Naive B cell (primary cell): ENCODE measurements around the gene TTLL9. TPM values are rescaled to one million over a fixed set of nuclear protein-coding genes. Genes with fewer than 3 reads are reported as not detected.

ENCODE experiments used
- ATAC-seq, 2 donors: fragments of 150-1000 bp; cut with Tn5 transposase; 2 replicates each; pipeline ENCODE4 v1.10.0; 2021; ENCODE audit warnings: low read depth in 2 of 2, mild to moderate bottlenecking in 2 of 2, moderate library complexity in 2 of 2
- DNase-seq: peaks from one replicate; pipeline ENCODE4 v3.0.0; 2022
- H3K27ac Mint-ChIP-seq, 6 donors: one replicate each; pipeline ENCODE4 v1.8.0; 2020 to 2022; ENCODE audit warnings: mild to moderate bottlenecking in 6 of 6, mixed read lengths in 6 of 6, moderate library complexity in 5 of 6, inconsistent platforms in 2 of 6
- H3K27me3 Mint-ChIP-seq, 3 donors: one replicate each; pipeline ENCODE4 v1.8.0; 2021 to 2022; ENCODE audit warnings: mixed read lengths in 3 of 3, mild to moderate bottlenecking in 1 of 3
- H3K36me3 Mint-ChIP-seq, 2 donors: one replicate each; pipeline ENCODE4 v1.8.0; 2020 to 2022; ENCODE audit warnings: mixed read lengths in 2 of 2, inconsistent platforms in 1 of 2, mild to moderate bottlenecking in 1 of 2
- H3K4me1 Mint-ChIP-seq, 3 donors: one replicate each; pipeline ENCODE4 v1.8.0; 2020 to 2022; ENCODE audit warnings: mixed read lengths in 3 of 3, inconsistent platforms in 1 of 3, mild to moderate bottlenecking in 1 of 3, moderate library complexity in 1 of 3
- H3K4me3 Mint-ChIP-seq, 8 donors: one replicate each; pipeline ENCODE4 v1.8.0; 2020 to 2022; ENCODE audit warnings: mild to moderate bottlenecking in 8 of 8, mixed read lengths in 8 of 8, moderate library complexity in 8 of 8, inconsistent platforms in 2 of 8
- H3K9me3 Mint-ChIP-seq, 7 donors: one replicate each; pipeline ENCODE4 v1.8.0; 2020 to 2022; ENCODE audit warnings: mixed read lengths in 7 of 7, mild to moderate bottlenecking in 5 of 7, inconsistent platforms in 2 of 7, moderate library complexity in 1 of 7
- polyA plus RNA-seq, 6 donors: library from polyadenylated mRNA; unstranded; fragments of 300-500 nt; fragmentation: Illumina TruSeq; gene quantifications; one replicate each; pipeline ENCODE4 v1.2.3, GENCODE V29; 2021; ENCODE audit warnings: low read depth in 6 of 6

Gene TTLL9
- polyA plus RNA-seq, 6 donors from 2014 or later: 0.09 to 0.43 (median 0.21) TPM; not detected in 3

DNA sequence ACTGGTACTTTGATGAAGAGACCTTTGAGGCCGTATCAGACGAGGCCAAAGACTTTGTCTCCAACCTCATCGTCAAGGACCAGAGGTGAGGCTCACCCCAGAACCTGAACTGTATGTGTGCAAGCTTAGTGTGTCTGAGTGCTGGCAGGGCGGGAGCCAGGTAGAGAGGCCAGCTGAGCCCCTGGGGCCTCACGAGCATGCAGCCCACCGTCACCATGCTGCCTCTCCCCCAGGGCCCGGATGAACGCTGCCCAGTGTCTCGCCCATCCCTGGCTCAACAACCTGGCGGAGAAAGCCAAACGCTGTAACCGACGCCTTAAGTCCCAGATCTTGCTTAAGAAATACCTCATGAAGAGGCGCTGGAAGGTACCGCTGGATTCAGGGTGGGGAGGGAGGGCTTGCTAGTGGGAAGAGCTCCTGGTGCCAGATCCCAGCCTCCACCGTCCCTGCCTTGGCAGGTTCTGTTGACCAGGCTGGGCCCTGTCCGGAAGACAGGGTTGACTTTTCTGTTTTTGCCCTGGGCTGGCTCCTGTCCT lies 38.6 kb upstream of the TTLL9 start:
- H3K4me1 Mint-ChIP-seq: peaks cover 0 to 7% (median 6%) of the 10 kb centered on the region in 3 donors
- no peaks in the 10 kb centered on the region for H3K9me3 Mint-ChIP-seq
- ATAC-seq: no peak
- no peaks in the 10 kb centered on the region for H3K27me3 Mint-ChIP-seq
- H3K27ac Mint-ChIP-seq: no peak overlapping the region
- H3K4me3 Mint-ChIP-seq: no peak overlapping the region
- H3K36me3 Mint-ChIP-seq: no peaks in the 10 kb centered on the region
- no peak for DNase-seq

DNA sequence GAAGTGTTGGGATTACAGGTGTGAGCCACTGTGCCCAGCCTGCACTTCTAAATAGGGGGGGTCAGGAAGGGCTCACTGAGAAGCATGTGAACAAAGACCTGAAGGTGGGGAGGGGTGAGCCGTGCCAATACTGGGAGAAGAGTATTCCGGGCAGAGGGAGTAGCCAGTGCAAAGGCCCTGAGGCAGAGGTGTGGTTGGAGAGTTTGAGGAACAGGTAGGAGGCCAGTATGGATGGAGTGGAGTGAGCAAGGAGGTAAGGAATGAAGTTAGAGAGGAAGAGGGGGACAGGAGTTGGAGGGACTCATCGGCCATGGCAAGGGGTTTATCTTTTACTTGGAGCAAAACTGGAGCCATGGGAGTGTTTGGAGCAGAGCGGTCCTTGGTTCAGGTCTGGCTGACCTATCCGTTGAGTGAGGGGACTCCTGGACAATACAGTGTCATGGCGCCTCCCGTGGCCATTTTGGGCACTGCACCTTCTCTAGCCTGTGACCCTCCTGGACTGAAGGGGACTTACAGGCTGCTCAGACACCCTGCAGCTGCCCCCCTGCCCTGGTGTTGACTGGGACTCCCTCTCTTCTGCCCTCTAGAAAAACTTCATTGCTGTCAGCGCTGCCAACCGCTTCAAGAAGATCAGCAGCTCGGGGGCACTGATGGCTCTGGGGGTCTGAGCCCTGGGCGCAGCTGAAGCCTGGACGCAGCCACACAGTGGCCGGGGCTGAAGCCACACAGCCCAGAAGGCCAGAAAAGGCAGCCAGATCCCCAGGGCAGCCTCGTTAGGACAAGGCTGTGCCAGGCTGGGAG lies 37.1 kb upstream of the TTLL9 start:
- Mint-ChIP-seq H3K27ac (no peak overlapping the region), H3K9me3 (no peaks in the 10 kb centered on the region), H3K4me1 (peaks cover 0 to 7% (median 6%) of the 10 kb centered on the region in 3 donors), H3K36me3 (no peaks in the 10 kb centered on the region), H3K27me3 (no peaks in the 10 kb centered on the region), H3K4me3 (no peak overlapping the region)
- peak; percentile 32 for DNase-seq
- peak; percentile 27 to 49 for ATAC-seq

DNA sequence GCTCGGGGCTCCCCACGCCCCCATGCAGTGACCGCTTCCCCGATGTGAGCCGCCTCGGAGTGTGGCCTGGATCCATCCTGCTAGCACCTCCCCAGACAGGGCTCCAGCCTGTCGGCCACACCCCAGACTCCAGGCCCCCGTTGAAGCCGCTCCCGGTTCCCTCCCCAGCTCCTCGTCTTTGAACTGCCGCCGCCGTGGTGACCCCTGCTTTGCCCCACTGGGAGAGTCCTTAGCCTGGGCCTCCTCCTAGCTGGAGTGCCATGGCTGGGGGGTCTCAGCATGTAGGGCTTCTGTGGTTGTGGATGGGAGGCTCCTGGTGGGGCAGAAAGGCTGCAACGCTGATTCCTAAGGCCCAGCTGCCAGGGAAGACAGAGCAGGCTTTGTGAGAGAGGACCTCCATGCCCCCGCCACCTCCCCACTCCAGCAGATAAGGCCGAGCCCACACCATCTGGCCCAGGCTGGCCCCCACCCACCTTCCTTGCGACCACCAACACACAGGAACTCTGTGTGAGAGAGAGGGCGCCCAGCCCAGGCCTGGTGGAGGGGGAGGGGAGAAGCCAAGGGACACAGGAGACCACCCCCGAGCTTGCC lies 36.4 kb upstream of the TTLL9 start:
- Mint-ChIP-seq H3K36me3 (no peaks in the 10 kb centered on the region), H3K4me3 (no peak overlapping the region), H3K27me3 (no peaks in the 10 kb centered on the region), H3K4me1 (peaks cover 0 to 7% (median 6%) of the 10 kb centered on the region in 3 donors), H3K9me3 (no peaks in the 10 kb centered on the region), H3K27ac (no peak overlapping the region)
- DNase-seq (no peak), ATAC-seq (no peak)

DNA sequence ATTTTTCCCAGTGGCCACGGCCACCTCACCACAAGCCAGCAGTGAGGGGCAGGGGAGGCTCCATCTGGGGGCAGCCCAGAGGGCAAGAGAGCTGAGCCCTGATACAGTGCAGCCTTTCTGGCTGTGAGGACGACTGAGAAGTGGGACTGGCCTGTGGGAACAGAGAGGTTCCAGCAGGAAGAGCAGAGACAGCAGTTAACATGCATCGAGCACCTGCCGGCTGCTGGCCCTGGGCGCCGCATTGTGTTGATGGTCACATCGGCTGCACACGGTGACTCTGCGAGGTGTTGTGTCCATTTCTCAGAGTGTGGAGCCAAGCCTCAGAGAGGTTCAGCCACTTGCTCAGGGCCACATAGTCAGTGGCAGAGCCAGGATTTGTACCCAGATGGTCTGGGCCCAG lies 34.9 kb upstream of the TTLL9 start:
- Mint-ChIP-seq H3K27me3 (no peaks in the 10 kb centered on the region), H3K36me3 (no peaks in the 10 kb centered on the region), H3K4me1 (peaks cover 0 to 7% (median 6%) of the 10 kb centered on the region in 3 donors), H3K9me3 (no peaks in the 10 kb centered on the region), H3K27ac (no peak overlapping the region), H3K4me3 (no peak overlapping the region)
- ATAC-seq (no peak), DNase-seq (no peak)

DNA sequence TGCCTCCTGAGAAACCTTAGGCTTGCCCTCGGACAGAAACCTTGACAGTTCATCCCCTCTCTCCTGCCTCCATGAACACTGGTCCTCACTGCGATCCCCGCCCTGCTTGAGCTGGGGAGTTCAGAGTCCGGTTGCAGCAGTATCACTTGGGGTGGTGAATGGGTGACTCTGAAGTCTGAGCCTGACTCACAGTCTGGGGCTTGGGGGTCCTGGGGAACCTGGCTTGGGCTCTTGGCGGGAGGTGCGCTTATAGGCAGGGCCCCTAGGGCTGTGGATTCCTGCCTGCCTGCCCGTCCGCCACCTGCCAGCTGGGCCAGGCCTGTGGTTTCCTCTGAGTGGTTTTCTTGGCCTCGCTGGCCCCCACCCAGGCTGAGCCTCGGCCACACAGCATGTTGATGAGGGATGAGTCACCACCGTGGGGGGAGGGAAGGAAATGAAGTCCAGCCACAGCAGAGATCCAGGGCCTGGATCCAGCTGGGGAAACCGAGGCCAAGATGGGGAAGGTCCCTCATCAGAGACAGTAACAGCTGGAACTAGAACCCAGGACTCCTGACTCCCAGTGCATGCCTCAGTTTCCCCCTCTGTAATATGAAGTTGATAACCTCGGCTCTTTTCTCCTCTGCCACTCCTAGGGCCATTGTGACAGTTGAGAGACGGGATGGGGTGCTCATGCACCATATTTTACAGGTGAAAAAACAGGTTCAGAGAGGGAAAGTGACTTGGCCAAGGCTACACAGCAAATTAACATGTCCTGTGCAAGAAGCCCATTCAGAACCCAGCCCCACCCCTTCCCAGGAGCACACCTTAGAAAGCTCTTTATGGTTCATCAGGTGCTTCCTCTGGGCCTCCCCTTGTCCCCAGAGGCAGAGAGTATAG lies 34.2 kb upstream of the TTLL9 start:
- Mint-ChIP-seq H3K27ac (peak overlapping the region in 1 of 6 donors; percentile 12), H3K4me3 (no peak overlapping the region), H3K4me1 (peaks cover 0 to 7% (median 6%) of the 10 kb centered on the region in 3 donors), H3K27me3 (no peaks in the 10 kb centered on the region), H3K36me3 (no peaks in the 10 kb centered on the region), H3K9me3 (no peaks in the 10 kb centered on the region)
- ATAC-seq (peak in 1 of 2 donors; percentile 30), DNase-seq (no peak)

DNA sequence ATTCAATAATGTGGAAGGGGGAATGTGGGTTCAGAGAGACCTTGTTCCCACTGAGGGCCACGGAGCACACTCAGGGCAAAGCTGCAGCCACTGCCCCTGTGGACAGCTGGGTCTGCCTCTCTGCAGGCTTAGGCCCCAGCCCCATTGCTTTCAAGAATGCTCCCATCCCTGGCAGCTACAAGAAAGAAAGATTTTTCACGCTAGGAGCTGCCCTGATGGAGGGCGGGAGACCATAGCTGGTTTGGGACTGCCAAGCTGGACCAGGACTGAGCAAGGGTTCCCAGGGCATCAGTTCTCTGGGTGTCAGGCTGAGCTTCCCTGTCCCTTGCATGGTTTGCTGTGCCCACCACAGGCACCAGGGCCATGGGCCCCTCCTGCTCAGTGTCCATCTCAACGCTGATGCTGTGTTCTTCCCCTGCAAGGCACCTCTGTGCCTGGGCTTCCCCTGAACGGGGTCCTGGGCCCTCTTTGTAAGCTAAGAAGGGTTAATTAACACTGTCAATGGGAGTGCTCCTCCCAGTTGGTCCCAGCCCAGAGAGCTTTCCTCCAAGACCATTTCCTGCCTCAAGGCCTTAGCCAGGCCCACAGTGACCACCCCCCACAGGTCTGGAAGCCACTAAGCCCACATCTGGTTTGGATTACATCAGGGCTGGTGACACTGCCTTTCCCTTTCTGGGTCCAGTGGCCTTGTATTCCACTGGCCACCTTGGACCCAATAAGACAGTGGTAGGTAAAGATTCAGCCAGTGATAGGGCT lies 33.4 kb upstream of the TTLL9 start:
- no peak for ATAC-seq
- Mint-ChIP-seq H3K9me3 (no peaks in the 10 kb centered on the region), H3K27ac (no peak overlapping the region), H3K4me3 (no peak overlapping the region), H3K27me3 (no peaks in the 10 kb centered on the region), H3K36me3 (no peaks in the 10 kb centered on the region), H3K4me1 (peaks cover 0 to 10% (median 6%) of the 10 kb centered on the region in 3 donors)
- no peak for DNase-seq

DNA sequence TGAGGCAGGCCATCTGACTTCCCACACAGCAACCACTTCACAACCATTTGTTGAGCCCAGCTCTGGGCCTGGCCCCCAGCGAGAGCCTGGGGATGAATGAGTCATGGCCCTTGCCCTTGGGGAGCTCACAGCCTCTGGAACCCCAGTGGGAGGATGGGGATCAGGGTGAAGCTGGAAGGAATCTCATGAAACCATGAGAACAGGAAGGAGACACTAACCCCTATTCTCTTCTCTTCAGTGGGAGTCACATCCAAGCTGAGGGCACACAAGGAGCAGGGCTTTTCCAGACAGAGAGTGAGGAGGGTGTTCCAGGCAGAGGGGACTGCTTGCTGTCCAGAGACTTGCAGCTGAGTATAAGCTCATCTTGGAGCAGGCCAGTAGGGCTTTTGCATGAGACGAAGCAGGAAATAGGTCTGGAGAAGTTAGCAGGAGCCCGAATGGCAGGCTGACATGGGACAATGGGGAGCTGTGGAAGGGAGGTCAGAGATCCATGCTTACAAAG lies 32.5 kb upstream of the TTLL9 start:
- no peaks in the 10 kb centered on the region for H3K9me3 Mint-ChIP-seq
- peaks cover 3 to 11% (median 10%) of the 10 kb centered on the region in 3 donors for H3K4me1 Mint-ChIP-seq
- no peaks in the 10 kb centered on the region for H3K36me3 Mint-ChIP-seq
- no peaks in the 10 kb centered on the region for H3K27me3 Mint-ChIP-seq
- no peak overlapping the region for H3K27ac Mint-ChIP-seq
- no peak for ATAC-seq
- no peak overlapping the region for H3K4me3 Mint-ChIP-seq
- no peak for DNase-seq

DNA sequence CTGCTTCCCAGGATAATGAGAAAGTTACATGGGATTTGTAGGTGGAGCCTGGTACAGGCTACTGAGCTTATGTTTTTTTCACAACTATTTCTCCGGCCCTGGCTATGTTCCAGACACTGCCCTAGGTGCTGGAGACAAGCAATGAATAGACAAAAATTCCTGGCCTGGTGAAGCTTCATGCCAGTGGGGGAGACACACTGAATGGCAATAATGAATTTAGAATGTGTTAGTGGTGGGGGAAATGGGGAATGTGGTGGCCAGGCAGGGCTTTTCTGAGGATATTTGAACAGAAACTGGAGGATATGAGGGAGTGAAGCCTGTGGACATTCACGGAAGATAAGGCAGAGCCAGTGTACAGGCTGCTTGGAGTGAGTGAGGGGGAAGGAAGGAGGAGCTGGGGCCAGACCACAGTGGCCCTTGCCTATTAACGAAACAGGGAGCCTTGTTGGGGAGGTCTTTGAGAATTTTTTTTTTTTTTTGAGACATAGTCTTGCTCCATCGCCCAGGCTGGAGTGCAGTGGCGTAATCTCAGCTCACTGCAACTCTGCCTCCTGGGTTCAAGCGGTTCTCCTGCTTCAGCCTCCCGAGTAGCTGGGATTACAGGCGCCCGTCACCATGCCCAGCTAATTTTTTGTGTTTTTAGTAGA lies 31.7 kb upstream of the TTLL9 start:
- H3K27me3 Mint-ChIP-seq: no peaks in the 10 kb centered on the region
- ATAC-seq (no peak), DNase-seq (no peak)
- no peak overlapping the region for H3K4me3 Mint-ChIP-seq
- H3K27ac Mint-ChIP-seq: no peak overlapping the region
- no peaks in the 10 kb centered on the region for H3K36me3 Mint-ChIP-seq
- H3K4me1 Mint-ChIP-seq: peaks cover 6 to 14% (median 11%) of the 10 kb centered on the region in 3 donors
- no peaks in the 10 kb centered on the region for H3K9me3 Mint-ChIP-seq

DNA sequence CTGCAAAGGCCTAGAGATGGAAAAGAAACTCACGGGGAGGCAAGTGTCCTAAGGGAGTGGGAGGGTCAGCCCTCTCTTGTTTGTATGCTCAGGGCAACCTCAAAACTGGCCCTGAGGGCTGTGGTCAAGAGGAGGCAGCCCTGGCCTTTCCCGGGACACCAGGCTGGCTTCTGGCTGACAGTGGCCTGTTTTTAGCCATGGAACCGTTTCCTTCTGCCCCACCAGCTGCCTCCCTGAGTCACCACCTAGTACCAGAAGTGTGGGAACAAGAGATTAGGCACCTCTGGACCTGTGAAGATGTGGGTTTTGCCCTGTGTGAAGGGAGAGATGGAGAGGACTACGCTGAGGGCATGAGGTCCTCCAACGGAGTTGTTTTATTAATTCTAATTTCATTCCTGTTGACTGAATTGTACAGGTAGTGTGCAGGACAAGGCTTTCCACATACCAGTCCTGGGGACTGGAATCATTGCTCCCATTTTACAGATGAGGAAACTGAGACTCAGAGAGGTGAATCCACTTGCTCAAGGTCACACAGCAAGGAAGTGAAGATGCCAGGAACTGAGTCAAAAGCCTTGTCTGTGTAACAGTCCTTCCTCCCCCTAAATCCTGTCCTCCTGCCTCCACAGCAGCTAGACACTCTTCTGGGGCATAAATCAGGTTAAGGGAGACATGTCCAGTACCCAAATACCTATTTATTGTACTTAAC lies 30.5 kb upstream of the TTLL9 start:
- Mint-ChIP-seq H3K4me3 (no peak overlapping the region), H3K27ac (no peak overlapping the region), H3K27me3 (no peaks in the 10 kb centered on the region), H3K4me1 (peaks cover 6 to 14% (median 11%) of the 10 kb centered on the region in 3 donors), H3K36me3 (no peaks in the 10 kb centered on the region), H3K9me3 (no peaks in the 10 kb centered on the region)
- ATAC-seq (no peak), DNase-seq (no peak)

DNA sequence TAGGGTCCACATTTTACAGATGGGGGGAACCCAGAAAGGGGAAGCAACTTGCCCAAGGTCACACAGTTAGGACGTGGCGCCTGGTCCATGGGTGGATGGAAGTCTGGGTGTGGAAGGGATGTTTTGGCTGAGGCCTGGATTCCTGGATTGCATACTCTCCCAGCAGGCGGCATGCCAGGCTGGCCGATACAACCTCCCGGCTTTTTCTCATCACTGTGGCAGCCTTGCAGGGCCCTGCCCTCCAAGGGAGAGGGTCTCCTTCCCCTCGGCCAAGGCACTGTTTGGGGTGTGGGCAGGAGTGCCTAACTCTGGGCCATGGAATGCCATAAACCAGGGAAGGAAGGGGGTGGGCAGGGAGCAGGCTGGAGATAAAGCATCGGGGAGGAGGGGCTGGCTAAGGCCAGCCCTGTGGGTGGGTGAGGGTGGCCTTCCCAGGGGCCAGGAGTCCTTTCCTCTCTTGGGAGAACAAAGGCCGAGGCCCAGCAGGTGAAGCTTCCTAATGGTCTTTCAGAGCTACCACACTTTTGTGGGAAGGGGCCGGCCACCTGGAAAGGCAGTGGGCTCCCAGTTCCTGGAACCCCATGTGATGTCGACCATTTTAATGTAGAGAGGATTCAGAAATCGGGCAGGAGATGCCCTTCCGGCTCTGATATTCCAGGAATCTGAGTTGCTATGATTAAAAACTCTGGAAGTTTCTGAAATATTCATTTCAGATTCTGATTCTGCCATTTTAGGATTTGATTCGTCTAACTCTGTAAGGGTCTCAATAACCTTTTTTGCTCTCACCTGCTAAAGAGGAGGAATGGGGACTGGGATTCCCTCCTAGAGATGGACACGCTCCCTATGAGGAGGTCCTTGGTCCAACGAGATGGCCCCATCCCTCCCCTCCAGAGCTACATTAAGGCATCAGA lies 29.3 kb upstream of the TTLL9 start:
- ATAC-seq: no peak
- Mint-ChIP-seq H3K27me3 (no peaks in the 10 kb centered on the region), H3K27ac (no peak overlapping the region), H3K9me3 (no peaks in the 10 kb centered on the region), H3K4me1 (peaks cover 6 to 10% (median 7%) of the 10 kb centered on the region in 3 donors), H3K36me3 (no peaks in the 10 kb centered on the region), H3K4me3 (no peak overlapping the region)
- DNase-seq: no peak

DNA sequence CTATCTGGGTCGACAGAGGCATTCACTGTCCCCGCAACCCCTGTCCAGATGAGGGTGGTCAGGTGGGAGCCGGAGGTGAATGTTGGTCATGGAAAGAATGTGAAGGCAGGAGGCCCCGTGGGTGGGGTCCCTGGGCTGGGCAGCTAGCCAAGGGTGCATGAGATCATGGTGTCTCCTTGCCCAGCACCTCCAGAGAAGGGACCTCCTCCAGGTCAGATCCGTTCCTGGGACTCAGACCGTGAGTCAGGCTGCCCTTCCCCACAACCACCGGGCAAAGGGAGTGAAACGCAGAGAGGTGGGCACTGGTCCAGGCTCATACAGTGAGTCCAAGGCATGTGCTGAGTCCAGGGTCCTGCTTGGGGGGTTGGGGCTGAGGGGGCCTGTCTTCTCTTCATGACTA lies 28.5 kb upstream of the TTLL9 start:
- DNase-seq: no peak
- H3K36me3 Mint-ChIP-seq: no peaks in the 10 kb centered on the region
- no peak for ATAC-seq
- H3K4me3 Mint-ChIP-seq: no peak overlapping the region
- peaks cover 6 to 7% (median 6%) of the 10 kb centered on the region in 3 donors for H3K4me1 Mint-ChIP-seq
- no peaks in the 10 kb centered on the region for H3K27me3 Mint-ChIP-seq
- H3K9me3 Mint-ChIP-seq: no peaks in the 10 kb centered on the region
- H3K27ac Mint-ChIP-seq: no peak overlapping the region
